ENCODE results near the gene PLPP6. TPM values are rescaled to one million over a fixed set of nuclear protein-coding genes. Genes with fewer than 3 reads are reported as not detected.

PLPP6 gene
- 10 to 100 TPM in 1 of 3 donors, 1 to 10 TPM in 2; 6.4 to 13.2 (median 8.8) TPM for total RNA-seq

DNA sequence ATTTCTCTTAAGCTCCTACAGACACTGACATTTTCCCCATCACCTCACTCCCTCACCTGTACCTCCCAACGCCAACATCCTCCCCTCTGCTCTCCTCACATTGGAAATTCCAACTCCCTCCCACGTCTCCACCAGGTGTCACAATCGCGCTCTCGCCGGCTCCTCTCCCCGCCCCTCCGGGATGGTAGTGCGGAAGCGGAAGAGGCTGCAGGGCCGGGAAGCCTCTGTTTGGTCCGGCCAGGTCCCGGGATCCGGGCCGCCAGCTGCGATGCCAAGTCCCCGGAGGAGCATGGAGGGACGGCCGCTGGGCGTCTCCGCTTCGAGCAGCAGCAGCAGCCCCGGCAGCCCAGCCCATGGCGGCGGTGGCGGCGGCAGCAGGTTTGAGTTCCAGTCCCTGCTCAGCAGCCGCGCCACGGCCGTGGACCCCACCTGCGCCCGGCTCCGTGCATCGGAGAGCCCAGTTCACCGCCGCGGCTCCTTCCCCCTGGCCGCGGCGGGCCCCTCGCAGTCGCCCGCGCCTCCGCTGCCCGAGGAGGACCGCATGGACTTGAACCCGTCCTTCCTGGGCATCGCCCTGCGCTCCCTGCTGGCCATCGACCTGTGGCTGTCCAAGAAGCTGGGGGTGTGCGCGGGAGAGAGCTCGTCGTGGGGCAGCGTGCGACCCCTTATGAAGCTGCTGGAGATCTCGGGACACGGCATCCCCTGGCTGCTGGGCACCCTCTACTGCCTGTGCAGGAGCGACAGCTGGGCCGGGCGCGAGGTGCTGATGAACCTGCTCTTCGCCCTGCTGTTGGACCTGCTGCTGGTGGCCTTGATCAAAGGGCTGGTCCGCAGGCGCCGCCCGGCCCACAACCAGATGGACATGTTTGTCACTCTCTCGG is at the start of gene PLPP6:
Gene PLPP6 (plus strand): TSS at position 187 of the 881 bp plus-strand sequence. CDS start 82 bp downstream, at position 269.
- Histone ChIP-seq H3K4me3 (peak within 1 kb of the TSS; percentile 86 to 94 (median 90)), H3K4me1 (peaks cover 0 to 11% of the 10 kb centered on the region in 2 donors), H3K27ac (peak within 1 kb of the TSS; percentile 92), H3K9me3 (no peaks in the 10 kb centered on the region), H3K27me3 (no peaks in the 10 kb centered on the region), H3K36me3 (no peaks in the 10 kb centered on the region)
- peak; percentile 88 to 93 for DNase-seq (ENCODE audit: low spot score in 2 of 2)
- intact Hi-C loops (cut with DNase I; ENCODE audit: low total_unique reads), result no loop called here
- TF ChIP-seq POLR2A (IDR thresholded peaks at IDR 0.05) (peak; percentile 53), POLR2AphosphoS5 (IDR thresholded peaks at IDR 0.05) (peak; percentile 72 to 87 (median 86))
- TF ChIP-seq, protein P1, sequence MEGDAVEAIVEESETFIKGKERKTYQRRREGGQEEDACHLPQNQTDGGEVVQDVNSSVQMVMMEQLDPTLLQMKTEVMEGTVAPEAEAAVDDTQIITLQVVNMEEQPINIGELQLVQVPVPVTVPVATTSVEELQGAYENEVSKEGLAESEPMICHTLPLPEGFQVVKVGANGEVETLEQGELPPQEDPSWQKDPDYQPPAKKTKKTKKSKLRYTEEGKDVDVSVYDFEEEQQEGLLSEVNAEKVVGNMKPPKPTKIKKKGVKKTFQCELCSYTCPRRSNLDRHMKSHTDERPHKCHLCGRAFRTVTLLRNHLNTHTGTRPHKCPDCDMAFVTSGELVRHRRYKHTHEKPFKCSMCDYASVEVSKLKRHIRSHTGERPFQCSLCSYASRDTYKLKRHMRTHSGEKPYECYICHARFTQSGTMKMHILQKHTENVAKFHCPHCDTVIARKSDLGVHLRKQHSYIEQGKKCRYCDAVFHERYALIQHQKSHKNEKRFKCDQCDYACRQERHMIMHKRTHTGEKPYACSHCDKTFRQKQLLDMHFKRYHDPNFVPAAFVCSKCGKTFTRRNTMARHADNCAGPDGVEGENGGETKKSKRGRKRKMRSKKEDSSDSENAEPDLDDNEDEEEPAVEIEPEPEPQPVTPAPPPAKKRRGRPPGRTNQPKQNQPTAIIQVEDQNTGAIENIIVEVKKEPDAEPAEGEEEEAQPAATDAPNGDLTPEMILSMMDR (IDR thresholded peaks at IDR 0.05), result peak; percentile 16 to 69 (median 45)

DNA sequence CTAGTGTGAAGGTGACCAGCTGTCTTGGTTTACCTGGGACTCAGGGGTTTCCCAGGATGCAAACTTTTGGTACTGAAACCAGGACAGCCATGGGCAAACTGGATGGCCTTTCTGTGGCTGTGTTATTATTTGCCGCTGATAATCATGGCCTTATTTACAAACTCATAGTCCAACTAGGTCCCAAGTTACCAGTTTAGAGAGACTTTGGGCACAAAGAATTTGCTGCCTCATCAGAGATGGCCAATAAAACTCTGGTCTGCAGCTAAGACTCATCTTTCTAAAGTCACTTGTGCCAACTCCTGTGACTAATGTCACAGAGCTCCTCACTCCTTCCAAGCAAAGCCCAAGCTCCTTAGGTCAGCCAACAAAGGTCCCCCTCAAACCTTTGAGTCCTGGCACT is 47.5 kb upstream of the PLPP6 start:
- H3K4me1 ChIP-seq, result no peaks in the 10 kb centered on the region
- no peaks in the 10 kb centered on the region for H3K27me3 ChIP-seq
- TF ChIP-seq, protein P1 (IDR thresholded peaks at IDR 0.05), result no peak
- no peak for TF ChIP-seq POLR2A (IDR thresholded peaks at IDR 0.05)
- no peak for TF ChIP-seq POLR2AphosphoS5 (IDR thresholded peaks at IDR 0.05)
- no peaks in the 10 kb centered on the region for H3K36me3 ChIP-seq
- no peak for DNase-seq (ENCODE audit: low spot score in 2 of 2)
- no peak overlapping the region for H3K27ac ChIP-seq
- intact Hi-C loops (cut with DNase I; ENCODE audit: low total_unique reads), result no loop called here
- H3K9me3 ChIP-seq, result no peaks in the 10 kb centered on the region
- no peak overlapping the region for H3K4me3 ChIP-seq

DNA sequence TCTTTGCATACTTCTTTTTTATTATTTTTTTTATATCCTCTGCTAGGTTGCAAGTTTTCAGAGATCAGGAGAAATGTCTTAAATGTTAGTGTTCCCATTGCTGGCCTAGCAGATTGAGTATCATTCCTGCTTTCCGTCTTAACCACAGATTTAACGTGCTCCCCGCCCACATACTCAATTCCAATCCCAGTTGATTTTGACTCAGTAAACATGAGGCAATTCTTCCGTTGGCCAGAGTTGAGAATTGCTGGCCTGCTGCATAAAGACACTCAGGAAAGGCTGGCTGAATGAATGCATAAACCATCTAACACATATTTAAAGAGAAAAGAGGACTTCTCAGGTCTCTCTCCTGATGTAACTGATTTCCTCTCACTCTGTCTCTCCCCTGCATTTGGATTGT is 46.8 kb upstream of the PLPP6 start:
- no peaks in the 10 kb centered on the region for H3K36me3 ChIP-seq
- H3K27ac ChIP-seq, result peak overlapping the region in 1 of 2 donors; percentile 15
- H3K4me1 ChIP-seq, result no peaks in the 10 kb centered on the region
- H3K27me3 ChIP-seq, result no peaks in the 10 kb centered on the region
- no peaks in the 10 kb centered on the region for H3K9me3 ChIP-seq
- H3K4me3 ChIP-seq, result no peak overlapping the region
- intact Hi-C loops (cut with DNase I; ENCODE audit: low total_unique reads), result no loop called here
- DNase-seq (ENCODE audit: low spot score in 2 of 2), result no peak
- TF ChIP-seq, protein P1 (IDR thresholded peaks at IDR 0.05), result no peak
- TF ChIP-seq POLR2AphosphoS5 (IDR thresholded peaks at IDR 0.05), result no peak
- no peak for TF ChIP-seq POLR2A (IDR thresholded peaks at IDR 0.05)

DNA sequence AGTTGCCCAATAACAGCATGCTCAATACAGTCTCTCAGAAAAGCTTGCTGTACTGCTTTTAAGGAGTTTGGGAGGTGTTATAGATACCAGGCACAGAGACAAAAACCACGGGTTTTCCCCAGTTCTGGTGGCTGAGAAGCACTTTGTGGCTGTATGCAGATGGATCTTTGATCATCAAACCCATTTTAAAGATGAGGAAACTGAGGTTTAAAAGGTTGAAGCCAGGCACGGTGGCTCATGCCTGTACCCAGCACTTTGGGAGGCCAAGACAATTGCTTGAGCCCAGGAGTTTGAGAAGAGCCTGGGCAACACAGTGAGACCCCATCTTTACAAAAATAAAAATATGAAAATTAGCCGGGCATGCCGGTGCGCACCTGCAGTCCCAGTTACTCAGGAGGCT is 46.3 kb upstream of the PLPP6 start:
- Histone ChIP-seq H3K9me3 (no peaks in the 10 kb centered on the region), H3K27me3 (no peaks in the 10 kb centered on the region), H3K4me3 (no peak overlapping the region), H3K27ac (peak overlapping the region in 1 of 2 donors; percentile 15), H3K4me1 (no peaks in the 10 kb centered on the region), H3K36me3 (no peaks in the 10 kb centered on the region)
- TF ChIP-seq, protein P1 (IDR thresholded peaks at IDR 0.05), result no peak
- TF ChIP-seq POLR2AphosphoS5 (IDR thresholded peaks at IDR 0.05), result no peak
- TF ChIP-seq POLR2A (IDR thresholded peaks at IDR 0.05), result no peak
- intact Hi-C loops (cut with DNase I; ENCODE audit: low total_unique reads), result no loop called here
- no peak for DNase-seq (ENCODE audit: low spot score in 2 of 2)

DNA sequence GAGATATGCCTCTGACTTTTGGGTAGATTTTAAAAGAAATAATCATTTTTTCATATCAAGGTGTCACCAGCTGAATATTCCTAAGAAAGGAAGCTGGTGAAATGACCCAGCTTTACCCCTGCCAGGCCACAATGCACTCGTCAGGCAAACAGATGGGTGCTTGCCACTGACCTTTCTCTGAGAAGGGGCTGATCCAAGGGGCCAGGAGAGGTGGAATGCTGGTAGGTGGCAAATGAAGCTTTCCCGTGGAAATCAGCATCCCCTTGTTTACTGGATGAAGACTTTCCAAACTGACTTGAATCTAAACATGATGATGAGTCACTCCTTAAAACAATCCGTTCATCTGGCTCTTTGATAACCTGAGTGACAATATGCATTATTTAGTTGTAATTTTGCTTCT is 44.3 kb upstream of the PLPP6 start:
- Histone ChIP-seq H3K4me1 (no peaks in the 10 kb centered on the region), H3K27ac (no peak overlapping the region), H3K27me3 (no peaks in the 10 kb centered on the region), H3K9me3 (no peaks in the 10 kb centered on the region), H3K4me3 (no peak overlapping the region), H3K36me3 (no peaks in the 10 kb centered on the region)
- TF ChIP-seq POLR2A (IDR thresholded peaks at IDR 0.05), result no peak
- TF ChIP-seq, protein P1 (IDR thresholded peaks at IDR 0.05), result no peak
- no peak for TF ChIP-seq POLR2AphosphoS5 (IDR thresholded peaks at IDR 0.05)
- intact Hi-C loops (cut with DNase I; ENCODE audit: low total_unique reads), result no loop called here
- no peak for DNase-seq (ENCODE audit: low spot score in 2 of 2)

Data from breast epithelium (tissue), 4 donors.